Natural killer cell (primary cell): ENCODE data around the gene MYBPC2. TPM values are rescaled to one million over a fixed set of nuclear protein-coding genes. Genes with fewer than 3 reads are reported as not detected.

Source experiments
- ATAC-seq, 3 donors: fragments of 150-1000 bp in 2 of 3; fragments of 200-7000 bp in 1 of 3; cut with Tn5 transposase; 1 replicate in 1 of 3; 2 replicates in 2 of 3; pipeline ENCODE4 v1.10.0; 2021; ENCODE audit warnings: mild to moderate bottlenecking in 2 of 3, moderate library complexity in 2 of 3
- DNase-seq, 2 donors: peaks; one replicate each; pipeline versions ENCODE4 v3.0.0 to v3.0.0-alpha.2; 2013 to 2021; ENCODE audit warnings: mixed read lengths in 1 of 2
- H3K27ac ChIP-seq: one replicate; pipeline ENCODE4 v1.5.1; 2013; ENCODE audit warnings: mild to moderate bottlenecking, low read length
- H3K27me3 ChIP-seq: one replicate; pipeline ENCODE4 v1.6.1; 2013; ENCODE audit warnings: low read length; ENCODE audit not compliant: control insufficient read depth, insufficient read depth
- H3K36me3 ChIP-seq: one replicate; pipeline ENCODE4 v1.6.1; 2013; ENCODE audit warnings: low read length; ENCODE audit not compliant: control insufficient read depth, insufficient read depth
- H3K4me1 ChIP-seq: one replicate; pipeline ENCODE4 v1.6.1; 2013; ENCODE audit warnings: low read length; ENCODE audit not compliant: control insufficient read depth, insufficient read depth
- H3K4me3 ChIP-seq: one replicate; pipeline ENCODE4 v1.5.1; 2013; ENCODE audit warnings: low read length
- H3K9me3 ChIP-seq: one replicate; pipeline ENCODE4 v1.6.1; 2013; ENCODE audit warnings: low read length; ENCODE audit not compliant: control insufficient read depth, insufficient read depth
- H3K27ac Mint-ChIP-seq, 2 donors: one replicate each; pipeline ENCODE4 v1.8.0; 2022; ENCODE audit warnings: mild to moderate bottlenecking in 2 of 2, mixed read lengths in 2 of 2, moderate library complexity in 1 of 2
- H3K27me3 Mint-ChIP-seq, 2 donors: one replicate each; pipeline ENCODE4 v1.8.0; 2022; ENCODE audit warnings: low read depth in 2 of 2, mixed read lengths in 2 of 2
- H3K36me3 Mint-ChIP-seq: one replicate; pipeline ENCODE4 v1.8.0; 2022; ENCODE audit warnings: mixed read lengths
- H3K4me1 Mint-ChIP-seq, 2 donors: one replicate each; pipeline ENCODE4 v1.8.0; 2022; ENCODE audit warnings: mixed read lengths in 2 of 2
- H3K4me3 Mint-ChIP-seq: one replicate; pipeline ENCODE4 v1.8.0; 2022; ENCODE audit warnings: mild to moderate bottlenecking, moderate library complexity, mixed read lengths
- H3K9me3 Mint-ChIP-seq, 2 donors: one replicate each; pipeline ENCODE4 v1.8.0; 2022; ENCODE audit warnings: mixed read lengths in 2 of 2
- CTCF ChIP-seq: fragments of 200-600 bp; IDR thresholded peaks from one replicate; pipeline ENCODE4 v1.8.0; 2022; ENCODE audit warnings: antibody characterized with exemption
- WGBS: methylation state at CpG from one replicate; pipeline ENCODE4 v1.1.7; 2013; ENCODE audit warnings: missing lambda C conversion rate; ENCODE audit not compliant: insufficient coverage; 5-methylcytosine and 5-hydroxymethylcytosine counted together
- intact Hi-C: fragments of 100-400 bp; cut with micrococcal nuclease; formaldehyde crosslinking; loops from one replicate; pipeline ENCODE4 v1.14.2; 2022
- total RNA-seq, 4 donors: library from RNA; stranded (reverse); fragments of 120-200 nt in 1 of 4; gene quantifications; one replicate each; pipeline versions ENCODE4 v1.2.3 to v1.2.4, GENCODE V29; 2013 to 2022

MYBPC2 gene
- under 1 TPM in 2 of 3 donors, not detected in 1; 0.09 to 0.15 TPM for total RNA-seq
- total RNA-seq (2013): 0.43 TPM

- H3K36me3 Mint-ChIP-seq: no peaks in the 10 kb centered on the region
- peak within 1 kb of the TSS; percentile 49 for H3K4me3 ChIP-seq
- peaks cover 9 to 22% of the 10 kb centered on the region in 2 donors for H3K4me1 Mint-ChIP-seq
- H3K27me3 ChIP-seq: peaks cover 11% of the 10 kb centered on the region
- DNase-seq (peak; percentile 27 to 38), ATAC-seq (peak in 1 of 3 donors; percentile 9)
- H3K27ac ChIP-seq: peak within 1 kb of the TSS; percentile 74
- WGBS: 5% methylated on average over 40 of the region's 40 CpGs
- peaks cover 13 to 20% of the 10 kb centered on the region in 2 donors for H3K27me3 Mint-ChIP-seq
- H3K9me3 ChIP-seq: no peaks in the 10 kb centered on the region
- peak within 1 kb of the TSS; percentile 94 for H3K4me3 Mint-ChIP-seq
- no peaks in the 10 kb centered on the region for H3K9me3 Mint-ChIP-seq
- no peak for TF ChIP-seq CTCF
- intact Hi-C loops: no loop called here
- H3K27ac Mint-ChIP-seq: peak within 1 kb of the TSS; percentile 77 to 92
- peaks cover 43% of the 10 kb centered on the region for H3K4me1 ChIP-seq
- H3K36me3 ChIP-seq: no peaks in the 10 kb centered on the region
Observed at GRCh38 chr19:50432221-50433028, at the start of gene MYBPC2. MYBPC2 (plus strand) TSS chr19:50432892; CDS start chr19:50432954, 62 bp downstream.

GRCh38 chr19:50383001-50383851, 49.5 kb upstream of the MYBPC2 start:
- ATAC-seq: no peak
- peak overlapping the region; percentile 34 for H3K4me3 ChIP-seq

GRCh38 chr19:50383852-50384684, 48.6 kb upstream of the MYBPC2 start, which contains the start of gene POLD1:
POLD1 (plus strand) TSS chr19:50384347; CDS start chr19:50398852, 14,505 bp downstream.
- Mint-ChIP-seq H3K4me3 (peak within 1 kb of the TSS; percentile 98), H3K27me3 (no peaks in the 10 kb centered on the region), H3K27ac (peak within 1 kb of the TSS; percentile 94 to 97), H3K36me3 (no peaks in the 10 kb centered on the region), H3K9me3 (no peaks in the 10 kb centered on the region), H3K4me1 (peaks cover 27 to 38% of the 10 kb centered on the region in 2 donors)
- H3K27me3 ChIP-seq: no peaks in the 10 kb centered on the region
- H3K36me3 ChIP-seq: peaks cover 32% of the 10 kb centered on the region
- H3K9me3 ChIP-seq: no peaks in the 10 kb centered on the region
- WGBS: under 1% methylated on average over 78 of the region's 78 CpGs
- peak; percentile 88 to 98 (median 94) for ATAC-seq
- DNase-seq: peak; percentile 98 to 100
- peaks cover 21% of the 10 kb centered on the region for H3K4me1 ChIP-seq
- intact Hi-C loops: loop anchor here (1.0 kb wide), 1 partner anchor 8 kb away; the partner anchor contains the start of gene NR1H2
- H3K4me3 ChIP-seq: peak within 1 kb of the TSS; percentile 64
- peak within 1 kb of the TSS; percentile 78 for H3K27ac ChIP-seq
- TF ChIP-seq CTCF: no peak

More at GRCh38 chr19:50383001-50383851, 49.5 kb upstream of the MYBPC2 start:
- peaks cover 30 to 40% of the 10 kb centered on the region in 2 donors for H3K4me1 Mint-ChIP-seq
- peak in 1 of 2 donors; percentile 27 for DNase-seq
- H3K4me1 ChIP-seq: peaks cover 21% of the 10 kb centered on the region
- H3K27me3 Mint-ChIP-seq: no peaks in the 10 kb centered on the region
- no peaks in the 10 kb centered on the region for H3K27me3 ChIP-seq
- H3K27ac Mint-ChIP-seq: peak overlapping the region; percentile 94 to 97
- intact Hi-C loops: no loop called here
- H3K4me3 Mint-ChIP-seq: peak overlapping the region; percentile 98
- H3K27ac ChIP-seq: peak overlapping the region; percentile 78
- TF ChIP-seq CTCF: no peak
- H3K9me3 ChIP-seq: no peaks in the 10 kb centered on the region
- H3K36me3 ChIP-seq: peaks cover 41% of the 10 kb centered on the region
- H3K36me3 Mint-ChIP-seq: no peaks in the 10 kb centered on the region
- 68% methylated on average over 21 of the region's 21 CpGs for WGBS
- H3K9me3 Mint-ChIP-seq: no peaks in the 10 kb centered on the region
